HFFc6 (cell line): ENCODE measurements around the gene BRD7. TPM values are rescaled to one million over a fixed set of nuclear protein-coding genes. Genes with fewer than 3 reads are reported as not detected.
A peak's percentile ranks its signal among the peaks of the same experiment; 100 is the strongest.

ENCODE experiments used
- DNase-seq: peaks from one replicate; pipeline ENCODE4 v3.0.0-alpha.2; 2018
- H3K27ac Mint-ChIP-seq: 2 replicates; pipeline ENCODE4 v1.8.0; 2020; ENCODE audit warnings: mild to moderate bottlenecking, mixed read lengths
- H3K27me3 Mint-ChIP-seq: 2 replicates; pipeline ENCODE4 v1.8.0; 2021; ENCODE audit warnings: mild to moderate bottlenecking, moderate library complexity, mixed read lengths; ENCODE audit not compliant: insufficient read depth
- H3K36me3 Mint-ChIP-seq: 2 replicates; pipeline ENCODE4 v1.8.0; 2021; ENCODE audit warnings: low read depth, mixed read lengths
- H3K4me1 Mint-ChIP-seq: 2 replicates; pipeline ENCODE4 v1.8.0; 2020; ENCODE audit warnings: low read depth, mixed read lengths
- H3K4me3 Mint-ChIP-seq: 2 replicates; pipeline ENCODE4 v1.8.0; 2020; ENCODE audit warnings: mild to moderate bottlenecking, moderate library complexity, mixed read lengths
- H3K9me3 Mint-ChIP-seq: 2 replicates; pipeline ENCODE4 v1.8.0; 2020; ENCODE audit warnings: mild to moderate bottlenecking, mixed read lengths
- CTCF ChIP-seq: fragments of 200-600 bp; sonication (generic); IDR thresholded peaks from 2 replicates; pipeline ENCODE4 v1.5.0; 2021; ENCODE audit warnings: antibody characterized with exemption, mild to moderate bottlenecking
- total RNA-seq, 6 experiments: library from RNA; stranded (reverse); fragmentation: NEBNext Ultra II Directional; extraction: Animal tissue kit (Norgen Biotek cat#: 25700); gene quantifications; 2 replicates in 1 of 6; 3 replicates in 5 of 6; pipeline ENCODE4 v1.2.3, GENCODE V29; 2021

BRD7 gene
- total RNA-seq, 6 experiments from 2014 or later = 50.5 to 65.0 (median 63.0) TPM

- Mint-ChIP-seq H3K27me3 (no peaks in the 10 kb centered on the region), H3K36me3 (peaks cover 6% of the 10 kb centered on the region; the same call in 1 of the 2 replicates), H3K4me1 (peaks cover 13% of the 10 kb centered on the region), H3K27ac (no peak overlapping the region), H3K9me3 (no peaks in the 10 kb centered on the region), H3K4me3 (no peak overlapping the region)
- no peak for DNase-seq
- no peak for TF ChIP-seq CTCF
Measured at GRCh38 chr16:50298075-50298460, 70.7 kb downstream of the BRD7 start.

- Mint-ChIP-seq H3K27me3 (no peaks in the 10 kb centered on the region), H3K9me3 (no peaks in the 10 kb centered on the region), H3K36me3 (peaks cover 6% of the 10 kb centered on the region; the same call in 1 of the 2 replicates), H3K4me3 (no peak overlapping the region), H3K27ac (no peak overlapping the region), H3K4me1 (peaks cover 9% of the 10 kb centered on the region)
- TF ChIP-seq CTCF = no peak
- DNase-seq = no peak
Measured at GRCh38 chr16:50297301-50298074, 71.3 kb downstream of the BRD7 start.

GRCh38 chr16:50296807-50297206, 72.0 kb downstream of the BRD7 start:
- H3K27ac Mint-ChIP-seq = no peak overlapping the region
- DNase-seq = no peak
- TF ChIP-seq CTCF = no peak
- no peak overlapping the region for H3K4me3 Mint-ChIP-seq
- H3K9me3 Mint-ChIP-seq = no peaks in the 10 kb centered on the region
- H3K27me3 Mint-ChIP-seq = no peaks in the 10 kb centered on the region
- peaks cover 6% of the 10 kb centered on the region; the same call in 1 of the 2 replicates for H3K36me3 Mint-ChIP-seq
- H3K4me1 Mint-ChIP-seq = peaks cover 6% of the 10 kb centered on the region

- Mint-ChIP-seq H3K27ac (peak overlapping the region; percentile 20; the same call in 1 of the 2 replicates), H3K4me3 (no peak overlapping the region), H3K36me3 (peaks cover 6% of the 10 kb centered on the region; the same call in 1 of the 2 replicates), H3K27me3 (no peaks in the 10 kb centered on the region; the same call in 1 of the 2 replicates), H3K9me3 (no peaks in the 10 kb centered on the region), H3K4me1 (no peaks in the 10 kb centered on the region)
- no peak for DNase-seq
- no peak for TF ChIP-seq CTCF
Measured at GRCh38 chr16:50295541-50296132, 73.2 kb downstream of the BRD7 start.

GRCh38 chr16:50294955-50295354, 73.8 kb downstream of the BRD7 start:
- Mint-ChIP-seq H3K9me3 (no peaks in the 10 kb centered on the region), H3K27me3 (no peaks in the 10 kb centered on the region; the same call in 1 of the 2 replicates), H3K4me3 (no peak overlapping the region), H3K4me1 (no peaks in the 10 kb centered on the region), H3K27ac (no peak overlapping the region), H3K36me3 (peaks cover 6% of the 10 kb centered on the region; the same call in 1 of the 2 replicates)
- DNase-seq = no peak
- no peak for TF ChIP-seq CTCF
